Karpas-422 (cell line): ENCODE measurements around the gene SMPDL3A. TPM values are rescaled to one million over a fixed set of nuclear protein-coding genes. Genes with fewer than 3 reads are reported as not detected.

Experiments
- DNase-seq: peaks from one replicate; pipeline ENCODE4 v3.0.0-alpha.2; 2015
- H2AFZ ChIP-seq: fragments of 200-600 bp; sonication (generic); 2 replicates; pipeline ENCODE4 v1.6.1; 2014; ENCODE audit warnings: antibody characterized with exemption, low read length, mixed read lengths
- H3K27ac ChIP-seq: fragments of 200-600 bp; sonication (generic); 2 replicates; pipeline ENCODE4 v1.5.1; 2014; ENCODE audit warnings: mild to moderate bottlenecking, low read length, moderate library complexity
- H3K27me3 ChIP-seq: fragments of 200-600 bp; sonication (generic); 2 replicates; pipeline ENCODE4 v1.6.1; 2014; ENCODE audit warnings: low read length, mixed read lengths
- H3K36me3 ChIP-seq: fragments of 200-600 bp; sonication (generic); 2 replicates; pipeline ENCODE4 v1.6.1; 2014; ENCODE audit warnings: low read length, mixed read lengths; ENCODE audit not compliant: insufficient read depth
- H3K4me1 ChIP-seq: fragments of 200-600 bp; sonication (generic); 2 replicates; pipeline ENCODE4 v1.6.1; 2014; ENCODE audit warnings: mild to moderate bottlenecking, low read length, mixed read lengths
- H3K4me2 ChIP-seq: fragments of 200-600 bp; sonication (generic); 2 replicates; pipeline ENCODE4 v1.6.1; 2014; ENCODE audit warnings: low read length, low read depth, mild to moderate bottlenecking; ENCODE audit not compliant: poor library complexity, severe bottlenecking
- H3K4me3 ChIP-seq: fragments of 200-600 bp; sonication (generic); 2 replicates; pipeline ENCODE4 v1.5.1; 2014; ENCODE audit warnings: mild to moderate bottlenecking, antibody characterized with exemption, low read length, mixed read lengths
- H3K79me2 ChIP-seq: fragments of 200-600 bp; sonication (generic); 2 replicates; pipeline ENCODE4 v1.6.1; 2014; ENCODE audit warnings: mild to moderate bottlenecking, low read length, mixed read lengths
- H3K9ac ChIP-seq: fragments of 200-600 bp; sonication (generic); 2 replicates; pipeline ENCODE4 v1.6.0; 2014; ENCODE audit warnings: low read length
- H3K9me2 ChIP-seq: fragments of 200-600 bp; sonication (generic), shearing (Covaris generic); replicated peaks from 2 replicates; pipeline ENCODE4 v1.6.0; 2014; ENCODE audit warnings: mild to moderate bottlenecking, low read length, moderate library complexity; ENCODE audit not compliant: insufficient read depth
- H3K9me3 ChIP-seq: fragments of 300-700, 200-600 bp; sonication (generic); 2 replicates; pipeline ENCODE4 v1.6.1; 2014; ENCODE audit warnings: low read length, mixed read lengths
- H4K20me1 ChIP-seq: fragments of 200-600 bp; sonication (generic); 2 replicates; pipeline ENCODE4 v1.6.1; 2014; ENCODE audit warnings: mild to moderate bottlenecking, antibody characterized with exemption, low read length, low read depth; ENCODE audit not compliant: insufficient read depth
- total RNA-seq: library from RNA; depleted of rRNA; stranded (reverse); fragments of >200 nt; shearing (Covaris generic); gene quantifications from 2 replicates; pipeline ENCODE4 v1.2.3, GENCODE V29; 2014; ENCODE audit warnings: low replicate concordance

SMPDL3A gene
- total RNA-seq, 1 experiment from 2014 or later: not detected

DNA sequence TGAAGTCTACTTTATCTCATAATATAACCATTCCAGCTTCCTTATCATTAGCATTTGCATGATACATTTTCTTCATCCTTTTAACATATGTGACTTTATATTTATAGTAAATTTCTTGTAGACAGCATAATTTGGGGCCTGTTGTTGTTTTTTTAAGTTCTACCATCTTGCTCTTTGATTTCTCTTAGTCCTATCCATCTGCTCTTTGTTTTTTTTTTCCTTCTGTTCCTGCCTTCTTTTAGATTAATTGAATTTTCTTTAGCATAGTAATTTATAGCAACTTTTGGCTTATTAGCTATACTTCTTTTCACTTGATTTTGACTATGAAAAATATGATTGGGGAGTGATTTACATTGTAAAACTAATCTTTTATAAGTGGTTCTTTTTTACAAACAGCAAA lies 28.7 kb upstream of the SMPDL3A start:
- no peaks in the 10 kb centered on the region for H3K36me3 ChIP-seq
- no peaks in the 10 kb centered on the region for H3K9me3 ChIP-seq
- DNase-seq: no peak
- H3K4me3 ChIP-seq: no peak overlapping the region
- H2AFZ ChIP-seq: no peak overlapping the region
- no peak overlapping the region for H3K27ac ChIP-seq
- no peak overlapping the region for H3K4me2 ChIP-seq
- H3K27me3 ChIP-seq: no peaks in the 10 kb centered on the region
- H4K20me1 ChIP-seq: no peaks in the 10 kb centered on the region
- H3K9me2 ChIP-seq: no peaks in the 10 kb centered on the region
- H3K79me2 ChIP-seq: no peaks in the 10 kb centered on the region
- no peaks in the 10 kb centered on the region for H3K4me1 ChIP-seq
- no peak overlapping the region for H3K9ac ChIP-seq

GRCh38 chr6:122766256-122766655 lies 22.8 kb upstream of the SMPDL3A start:
- no peak for DNase-seq
- Histone ChIP-seq H4K20me1 (no peaks in the 10 kb centered on the region), H3K9me3 (no peaks in the 10 kb centered on the region), H3K27ac (no peak overlapping the region), H3K79me2 (no peaks in the 10 kb centered on the region), H2AFZ (no peak overlapping the region), H3K4me1 (no peaks in the 10 kb centered on the region), H3K9me2 (no peaks in the 10 kb centered on the region), H3K27me3 (no peaks in the 10 kb centered on the region), H3K4me3 (no peak overlapping the region), H3K9ac (no peak overlapping the region), H3K36me3 (no peaks in the 10 kb centered on the region), H3K4me2 (no peak overlapping the region)

GRCh38 chr6:122770835-122771601 lies 18.0 kb upstream of the SMPDL3A start:
- Histone ChIP-seq H3K4me1 (no peaks in the 10 kb centered on the region), H3K9me2 (no peaks in the 10 kb centered on the region), H3K9me3 (no peaks in the 10 kb centered on the region), H3K27ac (no peak overlapping the region), H3K4me2 (no peak overlapping the region), H3K9ac (no peak overlapping the region), H4K20me1 (no peaks in the 10 kb centered on the region), H3K79me2 (no peaks in the 10 kb centered on the region), H3K27me3 (no peaks in the 10 kb centered on the region), H3K4me3 (no peak overlapping the region), H3K36me3 (no peaks in the 10 kb centered on the region), H2AFZ (no peak overlapping the region)
- DNase-seq: no peak

- Histone ChIP-seq H3K9me2 (no peaks in the 10 kb centered on the region), H4K20me1 (no peaks in the 10 kb centered on the region), H3K4me3 (no peak overlapping the region), H3K79me2 (no peaks in the 10 kb centered on the region), H3K27me3 (no peaks in the 10 kb centered on the region), H3K36me3 (no peaks in the 10 kb centered on the region), H3K27ac (no peak overlapping the region), H3K9ac (no peak overlapping the region), H3K4me1 (no peaks in the 10 kb centered on the region), H2AFZ (no peak overlapping the region), H3K9me3 (no peaks in the 10 kb centered on the region), H3K4me2 (no peak overlapping the region)
- no peak for DNase-seq
These were observed 16.2 kb upstream of the SMPDL3A start for GRCh38 chr6:122772724-122773415.

DNA sequence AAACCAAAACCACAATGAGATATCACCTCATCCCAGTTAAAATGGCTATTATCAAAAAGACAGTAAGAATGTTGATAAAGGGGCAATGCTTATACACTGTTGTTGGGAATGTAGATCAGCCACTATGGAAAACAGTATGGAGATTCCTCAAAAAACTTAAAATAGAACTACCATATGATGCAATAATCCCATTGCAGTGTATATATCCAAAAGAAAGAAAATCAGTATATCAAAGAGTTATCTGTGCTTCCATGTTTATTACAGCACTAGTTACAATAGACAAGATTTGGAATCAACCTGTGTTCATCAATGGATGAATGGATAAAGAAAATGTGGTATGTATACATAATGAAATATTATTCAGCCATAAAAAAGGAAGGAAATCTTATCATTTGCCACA lies 13.1 kb upstream of the SMPDL3A start:
- H3K9me2 ChIP-seq: no peaks in the 10 kb centered on the region
- no peak overlapping the region for H2AFZ ChIP-seq
- H3K36me3 ChIP-seq: no peaks in the 10 kb centered on the region
- H4K20me1 ChIP-seq: no peaks in the 10 kb centered on the region
- no peaks in the 10 kb centered on the region for H3K27me3 ChIP-seq
- H3K9me3 ChIP-seq: no peaks in the 10 kb centered on the region
- no peak overlapping the region for H3K4me2 ChIP-seq
- no peak overlapping the region for H3K9ac ChIP-seq
- H3K4me3 ChIP-seq: no peak overlapping the region
- no peak for DNase-seq
- H3K79me2 ChIP-seq: no peaks in the 10 kb centered on the region
- no peaks in the 10 kb centered on the region for H3K4me1 ChIP-seq
- H3K27ac ChIP-seq: no peak overlapping the region

DNA sequence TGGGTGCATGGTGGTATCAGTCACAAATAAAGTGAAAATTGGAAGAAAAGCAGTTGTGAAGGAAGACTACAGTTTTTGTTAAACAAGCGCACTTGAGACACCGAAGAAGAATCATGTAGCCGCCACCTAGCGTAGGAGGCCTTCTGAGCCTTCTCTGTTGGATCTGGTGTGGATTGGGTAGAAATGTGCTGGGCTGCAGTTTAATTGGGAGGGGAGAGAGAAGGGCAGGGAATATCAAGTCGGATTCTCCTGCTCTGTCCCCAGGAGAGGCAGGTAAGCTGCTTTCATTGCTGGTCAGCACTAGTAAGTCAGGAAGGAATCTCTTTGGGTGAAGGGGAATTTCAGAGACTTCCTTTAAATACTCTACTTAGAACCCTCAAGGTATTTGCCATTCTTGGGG lies 10.8 kb upstream of the SMPDL3A start:
- Histone ChIP-seq H3K36me3 (no peaks in the 10 kb centered on the region), H2AFZ (no peak overlapping the region), H3K79me2 (no peaks in the 10 kb centered on the region), H3K9me2 (no peaks in the 10 kb centered on the region), H3K9ac (no peak overlapping the region), H4K20me1 (no peaks in the 10 kb centered on the region), H3K27ac (no peak overlapping the region), H3K4me3 (no peak overlapping the region), H3K4me2 (no peak overlapping the region), H3K27me3 (no peaks in the 10 kb centered on the region), H3K9me3 (no peaks in the 10 kb centered on the region), H3K4me1 (no peaks in the 10 kb centered on the region)
- DNase-seq: no peak

- DNase-seq: no peak
- Histone ChIP-seq H3K4me2 (no peak overlapping the region), H3K36me3 (no peaks in the 10 kb centered on the region), H3K9me3 (no peaks in the 10 kb centered on the region), H2AFZ (no peak overlapping the region), H4K20me1 (no peaks in the 10 kb centered on the region), H3K4me1 (no peaks in the 10 kb centered on the region), H3K9me2 (no peaks in the 10 kb centered on the region), H3K4me3 (no peak overlapping the region), H3K79me2 (no peaks in the 10 kb centered on the region), H3K9ac (no peak overlapping the region), H3K27me3 (no peaks in the 10 kb centered on the region), H3K27ac (no peak overlapping the region)
These were observed 9.9 kb upstream of the SMPDL3A start for GRCh38 chr6:122778985-122779661.

DNA sequence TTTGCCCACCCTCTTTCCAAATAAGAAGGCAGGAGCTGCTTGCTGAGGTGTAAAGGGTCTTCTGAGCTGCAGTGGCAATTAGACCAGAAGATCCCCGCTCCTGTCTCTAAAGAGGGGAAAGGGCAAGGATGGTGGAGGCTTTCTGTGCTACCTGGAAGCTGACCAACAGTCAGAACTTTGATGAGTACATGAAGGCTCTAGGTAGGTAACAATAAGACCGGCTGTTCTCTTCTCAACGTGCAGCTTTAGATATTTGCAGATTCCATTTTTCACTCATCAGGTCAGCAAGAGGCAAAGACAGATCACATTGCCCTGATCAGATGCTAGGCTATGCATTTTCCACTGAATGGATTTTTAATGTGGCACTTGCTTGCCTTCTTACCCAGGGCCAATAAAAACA lies 9.4 kb upstream of the SMPDL3A start, which contains the start of gene FABP7:
TSS of gene FABP7 (plus strand) at position 50 of the 400 bp plus-strand sequence. CDS start at position 129, 79 bp downstream.
- no peak within 1 kb of the TSS for H2AFZ ChIP-seq
- H3K9me2 ChIP-seq: no peaks in the 10 kb centered on the region
- no peak within 1 kb of the TSS for H3K27ac ChIP-seq
- no peak within 1 kb of the TSS for H3K4me2 ChIP-seq
- no peaks in the 10 kb centered on the region for H4K20me1 ChIP-seq
- H3K9me3 ChIP-seq: no peaks in the 10 kb centered on the region
- H3K27me3 ChIP-seq: no peaks in the 10 kb centered on the region
- no peak for DNase-seq
- no peak within 1 kb of the TSS for H3K4me3 ChIP-seq
- H3K36me3 ChIP-seq: no peaks in the 10 kb centered on the region
- H3K4me1 ChIP-seq: no peaks in the 10 kb centered on the region
- H3K9ac ChIP-seq: no peak within 1 kb of the TSS
- no peaks in the 10 kb centered on the region for H3K79me2 ChIP-seq
